IPS-18a (cell line): ENCODE measurements around the gene MYO1E.

Experiments
- H3K27ac ChIP-seq: one replicate; pipeline ENCODE4 v1.5.1; 2013; ENCODE audit warnings: low read length
- H3K27me3 ChIP-seq: one replicate; pipeline ENCODE4 v1.6.1; 2013; ENCODE audit warnings: mild to moderate bottlenecking, low read length; ENCODE audit not compliant: control insufficient read depth, insufficient read depth
- H3K36me3 ChIP-seq: one replicate; pipeline ENCODE4 v1.6.1; 2013; ENCODE audit warnings: low read depth, low read length; ENCODE audit not compliant: control insufficient read depth
- H3K4me1 ChIP-seq: one replicate; pipeline ENCODE4 v1.6.1; 2013; ENCODE audit warnings: low read depth, low read length; ENCODE audit not compliant: control insufficient read depth
- H3K4me3 ChIP-seq: one replicate; pipeline ENCODE4 v1.5.1; 2013; ENCODE audit warnings: low read length
- H3K9ac ChIP-seq: one replicate; pipeline ENCODE4 v1.6.1; 2013; ENCODE audit warnings: mild to moderate bottlenecking, low read length, moderate library complexity
- H3K9me3 ChIP-seq: one replicate; pipeline ENCODE4 v1.6.1; 2013; ENCODE audit warnings: low read depth, low read length; ENCODE audit not compliant: control insufficient read depth

The MYO1E gene

DNA sequence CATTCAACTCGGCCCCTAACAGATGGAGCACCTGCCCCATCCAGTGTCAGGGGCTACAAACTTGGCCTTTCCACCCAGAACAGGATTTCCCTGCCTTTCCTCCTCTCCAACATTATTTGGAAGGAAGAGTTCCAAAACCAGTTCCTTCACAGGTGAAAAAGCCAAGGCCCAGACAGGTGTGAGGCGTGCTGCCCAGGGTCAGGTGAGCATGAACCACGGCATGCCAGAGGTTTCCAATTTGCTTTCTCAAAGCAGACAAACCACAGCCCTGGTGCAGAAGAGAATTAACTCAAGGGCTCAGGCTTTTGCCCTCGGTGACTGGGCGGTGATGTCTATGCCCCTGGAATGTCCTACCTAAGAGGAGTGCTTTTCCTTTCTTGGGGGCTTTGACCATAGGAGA lies 122.9 kb downstream of the MYO1E start:
- Histone ChIP-seq H3K27ac (no peak overlapping the region), H3K36me3 (no peaks in the 10 kb centered on the region), H3K27me3 (no peaks in the 10 kb centered on the region), H3K4me1 (no peaks in the 10 kb centered on the region), H3K9ac (no peak overlapping the region), H3K4me3 (no peak overlapping the region), H3K9me3 (no peaks in the 10 kb centered on the region)

GRCh38 chr15:59247364-59247763 lies 125.3 kb downstream of the MYO1E start:
- Histone ChIP-seq H3K27me3 (no peaks in the 10 kb centered on the region), H3K36me3 (no peaks in the 10 kb centered on the region), H3K9ac (no peak overlapping the region), H3K27ac (no peak overlapping the region), H3K4me3 (no peak overlapping the region), H3K9me3 (no peaks in the 10 kb centered on the region), H3K4me1 (no peaks in the 10 kb centered on the region)

DNA sequence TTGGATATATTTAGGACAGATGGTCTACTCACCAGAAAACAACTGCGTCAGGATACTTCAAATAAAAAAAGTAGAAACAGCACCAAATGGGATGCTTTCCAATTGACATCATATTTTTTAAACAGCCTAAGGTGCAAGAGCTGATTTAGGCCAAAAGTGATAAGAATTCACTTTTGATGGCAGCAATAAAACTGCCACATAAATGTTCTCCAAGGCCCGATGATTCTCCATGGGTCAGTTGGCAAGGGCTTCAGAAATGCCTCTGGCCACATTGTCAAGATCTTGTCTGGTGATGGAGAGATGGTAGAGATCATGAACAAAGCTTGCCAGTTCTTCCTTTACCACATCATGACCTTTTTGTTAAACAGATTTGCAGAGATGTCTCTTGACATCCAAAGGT lies 127.1 kb downstream of the MYO1E start:
- Histone ChIP-seq H3K27ac (no peak overlapping the region), H3K9ac (no peak overlapping the region), H3K36me3 (no peaks in the 10 kb centered on the region), H3K9me3 (no peaks in the 10 kb centered on the region), H3K4me1 (no peaks in the 10 kb centered on the region), H3K4me3 (no peak overlapping the region), H3K27me3 (no peaks in the 10 kb centered on the region)

- H3K9me3 ChIP-seq: no peaks in the 10 kb centered on the region
- no peak overlapping the region for H3K9ac ChIP-seq
- H3K36me3 ChIP-seq: no peaks in the 10 kb centered on the region
- no peak overlapping the region for H3K4me3 ChIP-seq
- H3K4me1 ChIP-seq: no peaks in the 10 kb centered on the region
- no peak overlapping the region for H3K27ac ChIP-seq
- no peaks in the 10 kb centered on the region for H3K27me3 ChIP-seq
Observed at GRCh38 chr15:59244337-59244736, 128.3 kb downstream of the MYO1E start.

- H3K4me1 ChIP-seq: no peaks in the 10 kb centered on the region
- no peaks in the 10 kb centered on the region for H3K36me3 ChIP-seq
- H3K4me3 ChIP-seq: no peak overlapping the region
- H3K9me3 ChIP-seq: no peaks in the 10 kb centered on the region
- H3K9ac ChIP-seq: no peak overlapping the region
- H3K27me3 ChIP-seq: no peaks in the 10 kb centered on the region
- H3K27ac ChIP-seq: no peak overlapping the region
Observed at GRCh38 chr15:59243622-59244021, 129.0 kb downstream of the MYO1E start.

GRCh38 chr15:59242649-59243048 lies 130.0 kb downstream of the MYO1E start:
- Histone ChIP-seq H3K36me3 (no peaks in the 10 kb centered on the region), H3K9me3 (no peaks in the 10 kb centered on the region), H3K27ac (no peak overlapping the region), H3K27me3 (no peaks in the 10 kb centered on the region), H3K4me3 (no peak overlapping the region), H3K4me1 (peaks cover 6% of the 10 kb centered on the region), H3K9ac (no peak overlapping the region)

GRCh38 chr15:59240036-59240435 lies 132.6 kb downstream of the MYO1E start:
- Histone ChIP-seq H3K27ac (no peak overlapping the region), H3K9ac (no peak overlapping the region), H3K27me3 (no peaks in the 10 kb centered on the region), H3K9me3 (no peaks in the 10 kb centered on the region), H3K4me1 (peaks cover 17% of the 10 kb centered on the region), H3K36me3 (no peaks in the 10 kb centered on the region), H3K4me3 (no peak overlapping the region)

- H3K4me3 ChIP-seq: no peak overlapping the region
- no peaks in the 10 kb centered on the region for H3K9me3 ChIP-seq
- H3K27me3 ChIP-seq: no peaks in the 10 kb centered on the region
- H3K9ac ChIP-seq: no peak overlapping the region
- H3K4me1 ChIP-seq: peaks cover 17% of the 10 kb centered on the region
- H3K36me3 ChIP-seq: no peaks in the 10 kb centered on the region
- H3K27ac ChIP-seq: no peak overlapping the region
Observed at GRCh38 chr15:59237924-59238331, 134.7 kb downstream of the MYO1E start.

- Histone ChIP-seq H3K4me3 (no peak overlapping the region), H3K9ac (no peak overlapping the region)
Observed at GRCh38 chr15:59237119-59237855, 135.4 kb downstream of the MYO1E start.

DNA sequence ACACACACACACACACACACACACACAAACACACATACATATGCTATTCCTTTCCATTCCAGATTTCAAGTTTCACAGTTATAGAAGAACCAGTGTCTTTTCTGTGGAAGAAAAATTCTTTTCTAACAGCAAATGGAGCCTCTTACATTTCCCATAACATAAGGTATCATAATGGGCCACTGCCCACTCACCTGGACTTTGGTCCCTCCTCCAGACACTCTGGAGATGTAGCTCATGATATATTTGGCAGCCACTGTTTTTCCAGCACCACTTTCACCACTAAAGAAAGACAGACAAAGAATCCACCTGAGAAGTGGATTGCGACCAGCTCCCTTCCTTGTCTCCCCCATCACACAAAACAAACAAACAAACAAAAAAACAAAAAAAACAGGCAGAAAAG lies 136.3 kb downstream of the MYO1E start:
- H3K9me3 ChIP-seq: no peaks in the 10 kb centered on the region
- H3K27ac ChIP-seq: no peak overlapping the region
- no peaks in the 10 kb centered on the region for H3K36me3 ChIP-seq
- H3K4me1 ChIP-seq: peaks cover 17% of the 10 kb centered on the region
- no peak overlapping the region for H3K9ac ChIP-seq
- no peaks in the 10 kb centered on the region for H3K27me3 ChIP-seq
- no peak overlapping the region for H3K4me3 ChIP-seq

More at GRCh38 chr15:59237119-59237855, 135.4 kb downstream of the MYO1E start:
- no peaks in the 10 kb centered on the region for H3K36me3 ChIP-seq
- no peaks in the 10 kb centered on the region for H3K9me3 ChIP-seq
- H3K4me1 ChIP-seq: peaks cover 17% of the 10 kb centered on the region
- H3K27me3 ChIP-seq: no peaks in the 10 kb centered on the region
- no peak overlapping the region for H3K27ac ChIP-seq

- no peaks in the 10 kb centered on the region for H3K36me3 ChIP-seq
- peaks cover 9% of the 10 kb centered on the region for H3K4me1 ChIP-seq
- no peaks in the 10 kb centered on the region for H3K9me3 ChIP-seq
- H3K27me3 ChIP-seq: no peaks in the 10 kb centered on the region
- no peak overlapping the region for H3K9ac ChIP-seq
- no peak overlapping the region for H3K4me3 ChIP-seq
- no peak overlapping the region for H3K27ac ChIP-seq
Observed at GRCh38 chr15:59232476-59232875, 140.2 kb downstream of the MYO1E start.

GRCh38 chr15:59230531-59231055 lies 142.1 kb downstream of the MYO1E start:
- H3K4me3 ChIP-seq: no peak overlapping the region
- H3K27ac ChIP-seq: no peak overlapping the region
- no peaks in the 10 kb centered on the region for H3K36me3 ChIP-seq
- no peaks in the 10 kb centered on the region for H3K27me3 ChIP-seq
- no peaks in the 10 kb centered on the region for H3K9me3 ChIP-seq
- no peak overlapping the region for H3K9ac ChIP-seq
- no peaks in the 10 kb centered on the region for H3K4me1 ChIP-seq
